GM19395 (cell line): Measurements from ENCODE around the gene DCP1A.
"Not testable (repeated sequence)": the region's sequence is repeated elsewhere in the genome, so short reads cannot be mapped to it uniquely, and the experiment has no call there.

ENCODE experiments used
- ATAC-seq: cut with Tn5 transposase; IDR thresholded peaks from one replicate; pipeline ENCODE4 v1.9.1; 2021; ENCODE audit warnings: mild to moderate bottlenecking, moderate library complexity; ENCODE audit not compliant: unreplicated experiment

Gene DCP1A

DNA sequence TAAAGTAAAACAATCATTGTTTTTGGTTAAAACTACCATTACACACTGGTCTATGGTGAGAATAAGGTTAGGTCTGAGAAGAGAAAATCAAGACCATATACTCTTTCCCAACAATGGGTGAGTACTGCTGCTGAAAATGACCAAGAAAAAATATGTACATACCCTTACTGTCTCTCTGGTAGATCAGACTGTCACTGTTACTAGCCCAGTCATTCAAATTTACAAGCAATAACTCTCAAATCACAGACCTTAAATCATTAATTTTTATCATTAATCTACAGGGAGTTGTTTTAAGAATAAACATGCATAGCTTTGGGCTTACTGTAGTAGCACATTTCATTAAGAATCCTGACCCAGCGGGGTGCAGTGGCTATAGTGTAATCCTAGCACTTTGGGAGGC, 17.4 kb downstream of the DCP1A start:
- no peak for ATAC-seq

DNA sequence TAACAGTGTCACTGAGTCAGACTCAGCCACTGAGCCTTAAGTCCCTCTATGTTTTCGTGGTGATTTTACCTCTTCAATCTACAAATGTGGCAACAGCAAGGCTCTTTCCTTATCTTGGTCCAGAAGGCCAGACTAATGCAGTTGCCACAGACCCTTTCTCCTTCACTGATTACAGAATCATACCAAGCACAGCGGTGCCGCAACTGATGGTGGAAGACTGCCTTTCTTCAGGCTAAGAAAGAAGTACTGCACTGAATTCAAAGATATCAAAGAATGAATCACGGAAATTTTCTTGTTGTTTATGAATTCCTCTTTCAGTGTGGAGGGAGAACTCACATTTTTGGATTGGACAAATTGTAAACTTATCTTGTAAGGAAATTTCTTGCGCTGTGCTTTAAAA, 18.6 kb downstream of the DCP1A start:
- no peak for ATAC-seq

DNA sequence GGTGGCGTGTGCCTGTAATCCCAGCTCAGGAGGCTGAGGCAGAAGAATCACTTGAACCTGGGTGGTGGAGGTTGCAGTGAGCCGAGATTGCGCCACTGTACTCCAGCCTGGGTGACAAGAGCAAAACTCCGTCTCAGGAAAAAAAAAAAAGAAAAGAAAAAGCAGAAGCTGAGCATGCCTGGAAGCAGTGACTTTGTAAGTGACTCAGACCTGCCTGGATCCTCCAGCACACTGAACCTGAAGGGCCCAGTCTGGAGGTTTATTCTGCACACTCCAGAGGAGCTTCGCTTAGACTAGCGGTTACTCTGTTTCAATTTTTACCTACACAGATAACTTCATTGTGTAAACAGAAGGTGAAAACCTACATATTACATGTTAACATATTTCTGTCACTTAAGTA, 19.4 kb downstream of the DCP1A start:
- ATAC-seq, result not testable (repeated sequence)

DNA sequence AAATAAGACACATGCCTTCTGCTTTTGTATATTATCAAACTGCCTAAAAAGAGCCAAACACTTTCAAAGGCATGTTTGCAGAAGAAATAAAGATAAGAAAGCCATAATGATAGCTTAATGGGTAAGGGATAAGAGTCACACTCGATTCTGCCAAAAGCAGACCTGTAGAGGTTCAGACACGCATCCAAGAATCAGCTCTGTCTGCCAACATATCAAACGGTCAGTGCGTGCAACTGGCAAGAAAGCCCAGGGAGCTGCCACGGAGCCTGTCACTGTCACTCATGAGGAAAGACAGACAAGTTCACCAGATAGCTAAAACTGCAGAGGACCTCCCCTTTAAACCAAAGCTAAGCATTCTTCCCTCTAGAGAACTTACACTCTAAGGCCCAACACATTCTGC, 23.2 kb downstream of the DCP1A start:
- ATAC-seq, result no peak

DNA sequence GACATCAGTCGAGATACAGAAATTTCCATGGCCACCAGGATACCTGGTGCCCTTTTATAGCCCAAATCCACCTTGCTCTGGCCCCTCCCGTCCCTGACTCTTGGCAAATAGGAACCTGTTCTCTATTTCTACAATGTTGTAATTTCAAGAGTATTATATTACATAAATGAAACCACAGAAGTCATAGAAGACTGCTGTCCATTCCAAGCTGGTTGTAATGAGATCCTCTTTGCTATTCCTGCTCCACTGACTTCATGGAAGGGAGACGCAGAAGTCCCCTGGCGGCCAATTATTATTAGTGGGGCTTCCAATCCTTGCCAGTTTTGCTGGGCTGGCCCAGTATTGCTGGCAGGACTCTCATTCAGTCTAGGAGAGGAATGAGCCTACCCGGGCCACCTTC, 26.6 kb downstream of the DCP1A start:
- ATAC-seq, result no peak

DNA sequence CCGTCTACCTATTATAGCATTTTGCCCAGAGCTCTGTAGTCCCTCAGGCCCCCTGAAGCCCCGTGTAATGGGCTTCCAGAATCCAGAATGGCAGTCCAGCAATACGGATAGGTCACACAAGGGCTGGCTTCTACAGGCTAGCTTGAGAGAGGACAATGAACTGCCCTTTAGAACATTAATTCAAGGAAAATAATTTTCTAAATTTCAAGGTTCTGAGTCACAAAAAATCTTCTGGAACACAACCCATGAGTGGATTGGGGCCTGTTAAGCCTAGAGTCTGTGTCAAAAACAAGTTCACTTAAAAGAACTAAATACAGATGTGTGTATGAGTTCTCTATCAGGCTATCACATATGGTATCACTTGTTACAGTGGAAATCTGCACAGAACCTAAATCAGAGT, 28.8 kb downstream of the DCP1A start:
- ATAC-seq, result no peak

DNA sequence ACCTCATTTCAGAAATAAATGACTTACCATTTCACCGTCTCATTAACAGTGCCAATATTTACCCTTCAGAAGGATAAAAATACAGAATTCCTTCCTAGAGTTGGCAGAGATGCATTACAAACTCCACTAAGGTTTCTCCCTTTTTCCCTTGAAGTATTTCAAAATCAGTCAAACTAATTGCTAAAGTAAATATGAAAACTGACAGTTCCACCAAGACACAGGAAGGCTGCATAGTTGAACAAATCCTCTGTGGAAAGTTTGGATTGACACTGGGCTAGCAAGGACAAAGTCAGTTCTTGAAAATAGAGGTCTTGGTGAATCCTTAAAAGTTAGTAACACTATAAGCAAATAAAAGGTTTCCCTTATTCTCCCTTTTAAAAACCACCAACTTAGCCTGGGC, 34.5 kb downstream of the DCP1A start:
- no peak for ATAC-seq

DNA sequence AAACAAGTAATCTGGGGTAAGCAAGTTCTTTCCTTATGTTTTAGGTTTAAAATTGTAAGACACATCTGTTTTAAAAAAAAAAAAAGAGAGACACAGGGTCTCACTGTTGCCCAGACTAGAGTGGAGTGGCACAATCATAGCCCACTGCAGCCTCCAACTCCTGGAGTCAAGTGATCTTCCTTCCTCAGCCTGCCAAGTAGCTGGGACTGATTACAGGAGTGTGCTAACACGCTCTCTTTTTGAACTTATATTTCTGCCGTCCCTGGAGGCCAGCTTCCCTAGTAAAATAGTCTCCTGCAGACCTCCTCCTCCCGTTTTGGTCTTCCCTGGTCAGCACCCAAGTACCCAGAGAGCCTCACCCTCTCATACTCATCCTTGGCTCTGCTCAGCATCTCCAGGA, 35.5 kb downstream of the DCP1A start:
- no peak for ATAC-seq

DNA sequence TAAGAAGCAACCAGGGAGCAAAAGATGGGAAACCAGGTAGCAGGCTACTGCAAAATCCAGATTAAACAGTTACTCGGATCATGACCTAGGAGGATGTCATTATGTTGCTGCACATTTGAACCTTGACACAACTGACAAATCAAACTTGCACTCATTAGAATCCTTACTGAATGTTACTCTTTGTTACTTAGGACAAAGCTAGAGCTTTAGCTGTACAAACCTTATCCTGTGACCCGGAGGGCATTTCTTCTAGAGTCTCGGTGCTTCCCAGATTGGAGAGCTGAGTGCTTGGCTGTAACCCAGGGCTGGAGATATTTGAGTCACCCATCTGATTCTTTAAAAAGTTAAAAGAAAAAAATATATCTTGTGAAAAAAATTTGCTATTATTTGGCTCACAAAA, 43.4 kb downstream of the DCP1A start:
- ATAC-seq, result no peak

DNA sequence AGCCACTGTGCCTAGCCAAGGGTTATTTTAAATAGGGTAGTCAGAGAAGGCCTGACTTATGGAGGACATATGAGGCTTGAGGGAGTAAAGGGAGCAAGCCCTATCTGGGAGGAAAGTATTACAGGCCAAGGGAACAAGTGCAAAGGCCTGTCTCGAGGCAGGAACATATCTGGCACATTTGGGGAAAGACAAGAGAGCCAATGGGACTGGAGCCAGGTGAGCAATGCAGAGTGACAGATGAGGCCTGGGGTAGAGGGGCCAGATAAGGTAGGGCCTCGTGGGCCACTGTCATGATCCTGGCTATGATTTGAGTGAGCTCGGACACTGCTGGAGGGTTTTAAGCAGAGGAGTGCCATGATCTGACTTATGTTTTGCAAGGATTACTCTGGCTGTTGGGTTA, 43.8 kb downstream of the DCP1A start:
- ATAC-seq, result no peak

DNA sequence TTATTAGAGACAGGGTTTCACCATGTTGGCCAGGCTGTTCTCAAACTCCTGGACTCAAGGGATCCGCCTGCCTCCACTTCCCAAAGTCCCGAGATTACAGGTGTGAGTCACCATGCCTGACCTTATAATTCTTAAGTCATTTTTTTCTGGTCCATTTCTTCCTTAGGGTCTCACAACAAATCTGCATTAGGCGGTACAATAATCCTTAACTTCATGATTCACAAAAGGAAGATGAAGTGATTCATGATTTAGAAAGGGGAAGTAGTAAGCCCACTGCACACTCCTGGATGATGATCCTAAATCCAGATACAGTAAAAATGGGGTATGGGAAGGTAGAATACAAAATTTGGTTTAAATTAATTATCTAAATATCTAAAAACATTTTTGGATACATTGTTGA, 46.5 kb downstream of the DCP1A start:
- ATAC-seq, result no peak

DNA sequence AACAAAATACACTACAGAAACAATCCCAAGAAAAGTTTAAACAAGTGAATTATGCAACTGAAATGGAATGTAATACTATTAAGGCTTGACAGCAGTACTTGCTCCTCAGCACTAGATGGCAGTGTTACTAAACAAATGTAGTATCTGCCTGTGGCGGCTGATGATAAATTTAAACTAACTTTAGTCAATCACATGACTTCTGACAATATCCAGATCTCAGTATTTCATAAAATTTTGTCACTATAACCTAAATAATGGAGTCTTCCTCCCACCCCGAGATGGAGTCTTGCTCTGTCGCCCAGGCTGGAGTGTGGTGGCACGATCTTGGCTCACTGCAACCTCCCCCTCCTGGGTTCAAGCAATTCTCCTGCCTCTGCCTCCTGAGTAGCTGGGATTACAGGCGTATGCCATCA, 47.7 kb downstream of the DCP1A start:
- not testable (repeated sequence) for ATAC-seq

DNA sequence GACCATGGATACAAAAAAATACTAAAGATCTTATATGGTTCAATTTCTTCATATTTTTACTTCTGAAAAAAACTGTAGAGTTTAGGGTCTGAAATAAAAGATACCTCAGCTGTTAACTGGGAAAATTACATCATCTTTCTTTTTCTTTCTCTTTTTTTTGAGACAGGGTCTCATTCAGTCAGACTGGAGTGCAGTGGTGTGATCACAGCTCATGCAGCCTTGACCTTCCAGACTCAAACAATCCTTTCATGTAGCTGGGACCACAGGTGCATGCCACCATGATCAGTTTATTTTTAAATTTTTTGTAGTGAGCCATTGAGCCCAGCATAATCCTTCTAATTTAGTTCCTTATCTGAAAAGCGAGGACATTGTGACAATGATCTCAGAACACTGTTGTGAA, 51.9 kb downstream of the DCP1A start:
- no peak for ATAC-seq

DNA sequence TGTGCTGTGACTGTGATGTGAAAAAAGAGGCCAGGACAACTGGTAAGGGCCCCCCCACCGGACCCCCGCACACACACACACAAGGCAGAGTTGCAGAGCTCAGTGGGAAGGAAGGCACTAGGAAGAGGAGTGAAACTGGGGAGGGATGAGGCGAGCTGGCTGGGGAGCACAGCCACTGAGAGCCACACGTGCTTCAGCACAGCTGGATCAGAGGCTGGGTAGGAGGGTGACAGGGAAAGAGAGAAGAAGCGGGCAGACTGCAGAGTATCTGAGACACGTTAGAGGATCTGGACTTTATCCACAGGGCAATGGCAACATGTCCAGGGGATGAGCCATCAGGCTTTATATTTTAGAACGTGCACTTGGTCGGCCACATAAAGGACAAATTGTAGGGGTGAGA, 53.5 kb downstream of the DCP1A start:
- ATAC-seq, result no peak

DNA sequence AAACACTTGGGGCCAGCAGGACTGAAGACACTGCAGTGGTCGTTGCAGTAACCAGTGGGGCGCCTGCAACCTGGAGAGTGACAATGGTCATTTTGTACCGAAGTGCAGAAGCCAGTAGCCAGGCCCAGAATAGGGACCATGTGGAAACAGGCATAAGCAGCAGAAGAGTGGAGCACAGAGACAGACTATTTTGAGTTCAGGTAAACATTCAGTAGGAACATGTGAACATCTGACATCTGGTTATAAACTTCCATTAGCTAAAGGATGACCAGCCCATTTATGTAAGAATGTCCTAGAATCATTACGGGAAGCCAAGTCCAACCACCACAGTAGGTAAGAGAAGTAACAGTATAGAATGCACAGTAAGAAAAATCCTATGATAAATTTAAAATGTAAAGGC, 59.1 kb downstream of the DCP1A start:
- no peak for ATAC-seq

DNA sequence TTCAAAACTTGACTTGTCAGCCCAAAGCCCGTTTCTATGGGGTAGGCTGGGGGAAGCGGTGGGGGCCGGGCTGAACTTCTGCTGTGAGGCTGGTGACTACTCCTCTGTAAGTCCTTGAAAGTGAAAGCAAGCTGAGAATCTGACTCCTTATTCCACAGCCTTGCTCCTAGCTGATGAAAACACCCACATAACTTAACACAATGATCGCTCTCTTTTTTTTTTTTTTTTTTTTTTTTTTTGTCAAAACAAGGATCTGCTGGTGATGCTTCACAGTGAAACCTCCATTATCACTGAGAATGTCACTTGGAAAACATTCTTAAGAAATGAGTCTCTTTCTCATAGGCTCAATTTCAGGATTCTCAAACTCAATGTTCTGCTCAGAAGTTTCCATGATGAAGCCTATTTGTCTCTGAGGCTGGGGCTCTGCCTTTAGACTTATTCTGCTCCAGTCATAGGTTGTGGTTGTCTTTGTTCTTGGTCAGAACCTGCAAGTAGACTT, 60.2 kb downstream of the DCP1A start:
- no peak for ATAC-seq

DNA sequence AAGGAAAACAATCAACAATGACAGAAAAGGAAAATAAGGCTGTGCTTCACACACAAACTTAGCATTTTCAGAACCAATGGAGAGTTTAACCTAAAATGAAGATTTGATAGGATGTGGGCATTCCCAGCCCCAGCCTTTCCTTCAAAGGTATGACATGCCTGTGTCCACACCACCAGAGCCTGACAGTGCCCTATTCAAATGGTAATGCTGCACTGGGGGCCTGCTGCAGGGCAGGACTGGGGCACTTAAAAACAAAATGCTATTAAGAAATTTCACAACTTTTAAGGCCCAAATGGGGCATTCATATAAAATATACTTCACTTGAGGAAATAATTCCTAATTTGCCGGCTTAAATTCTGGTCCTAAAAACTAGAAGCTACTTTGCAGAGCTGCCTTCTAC, 60.6 kb downstream of the DCP1A start:
- no peak for ATAC-seq

DNA sequence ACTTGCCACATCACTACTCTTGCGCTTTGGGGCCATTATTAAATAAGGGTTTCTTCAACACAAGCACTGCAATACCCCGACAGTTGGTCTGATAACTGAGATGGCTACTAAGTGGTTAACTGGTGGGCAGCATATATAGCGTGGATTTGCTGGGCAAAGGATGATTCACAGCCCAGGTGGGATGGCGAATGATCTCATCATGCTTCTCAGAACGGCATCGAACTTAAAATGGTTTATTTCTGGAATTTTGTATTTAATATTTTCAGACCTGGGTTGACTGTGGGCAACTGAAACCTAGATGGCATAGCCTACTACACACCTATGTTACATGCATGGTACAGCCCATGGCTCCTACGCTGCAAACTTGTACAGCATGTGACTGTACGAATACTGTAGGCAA, 64.8 kb downstream of the DCP1A start:
- no peak for ATAC-seq

DNA sequence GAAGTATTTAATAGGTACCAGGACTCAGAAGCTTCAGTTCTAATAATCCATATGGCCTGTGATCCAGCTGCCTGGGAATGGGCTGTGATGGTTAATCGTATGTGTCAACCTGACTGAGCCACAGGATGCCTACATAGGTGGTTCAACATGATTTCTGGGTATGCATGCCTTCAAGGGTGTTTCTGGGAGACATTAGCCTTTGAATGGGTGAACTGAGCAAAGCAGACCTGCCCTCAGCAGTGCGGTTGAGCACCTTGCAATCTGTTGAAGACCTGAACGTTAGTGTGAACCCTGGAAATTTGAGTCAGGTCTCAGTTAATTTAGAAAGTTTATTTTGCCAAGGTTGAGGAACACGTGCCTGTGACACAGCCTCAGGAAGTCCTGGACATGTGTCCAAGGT, 68.7 kb downstream of the DCP1A start:
- ATAC-seq, result no peak

DNA sequence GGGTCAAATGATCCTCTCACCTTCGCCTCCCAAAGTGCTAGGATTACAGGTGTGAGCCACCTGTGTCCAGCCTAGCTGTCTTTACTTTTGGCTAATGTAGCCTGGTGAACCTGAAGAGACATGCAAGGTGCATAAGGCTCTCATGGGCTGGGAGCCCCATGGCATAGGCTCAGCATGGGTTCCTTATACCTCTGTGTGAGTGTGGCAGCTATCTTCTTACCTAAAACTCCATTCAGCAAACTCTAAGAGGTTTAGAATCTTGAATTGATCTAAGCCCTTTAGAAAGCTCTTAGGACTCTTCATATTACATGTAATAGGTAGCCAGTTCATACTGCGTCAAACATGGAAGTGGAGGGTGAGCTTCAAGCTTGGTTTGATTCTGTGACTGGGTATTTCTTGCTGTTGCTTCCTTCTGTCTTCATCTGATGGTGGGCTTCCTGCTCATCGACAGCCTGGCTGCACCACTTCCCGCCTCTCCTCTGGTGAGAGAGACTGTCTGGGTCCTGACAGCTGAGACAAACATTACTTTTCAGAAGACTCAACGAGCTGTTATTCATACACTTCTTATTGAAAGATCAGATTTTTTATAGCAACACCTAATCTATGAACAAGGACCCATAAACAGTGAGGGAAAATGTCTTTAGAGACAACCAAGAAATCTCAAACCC, 72.3 kb downstream of the DCP1A start:
- no peak for ATAC-seq

DNA sequence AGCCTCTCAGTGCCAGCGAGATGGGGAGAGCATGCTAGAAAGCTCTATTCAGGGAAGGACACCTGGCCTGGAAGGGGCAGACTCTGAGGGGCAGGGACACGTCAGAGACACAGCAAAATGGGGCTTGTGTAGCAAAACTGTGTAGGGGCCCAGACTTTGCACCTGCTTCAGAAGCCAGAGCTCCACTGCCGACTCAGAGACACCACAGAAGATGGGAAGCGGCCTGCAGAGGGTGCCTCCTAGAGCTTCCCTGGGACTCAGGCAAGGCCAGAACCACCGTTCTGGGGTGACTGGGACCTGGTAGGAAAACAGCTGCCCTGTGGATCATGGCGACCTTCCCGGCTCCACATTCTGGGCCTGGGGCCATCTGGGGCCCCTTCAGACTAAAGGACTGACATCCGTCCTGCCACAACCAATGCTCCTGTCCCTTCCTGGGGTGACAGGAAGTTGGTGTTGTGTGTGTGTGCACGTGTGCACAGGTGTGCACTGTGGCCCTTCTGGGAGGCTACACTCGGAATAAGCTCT, 74.1 kb downstream of the DCP1A start:
- ATAC-seq, result no peak

DNA sequence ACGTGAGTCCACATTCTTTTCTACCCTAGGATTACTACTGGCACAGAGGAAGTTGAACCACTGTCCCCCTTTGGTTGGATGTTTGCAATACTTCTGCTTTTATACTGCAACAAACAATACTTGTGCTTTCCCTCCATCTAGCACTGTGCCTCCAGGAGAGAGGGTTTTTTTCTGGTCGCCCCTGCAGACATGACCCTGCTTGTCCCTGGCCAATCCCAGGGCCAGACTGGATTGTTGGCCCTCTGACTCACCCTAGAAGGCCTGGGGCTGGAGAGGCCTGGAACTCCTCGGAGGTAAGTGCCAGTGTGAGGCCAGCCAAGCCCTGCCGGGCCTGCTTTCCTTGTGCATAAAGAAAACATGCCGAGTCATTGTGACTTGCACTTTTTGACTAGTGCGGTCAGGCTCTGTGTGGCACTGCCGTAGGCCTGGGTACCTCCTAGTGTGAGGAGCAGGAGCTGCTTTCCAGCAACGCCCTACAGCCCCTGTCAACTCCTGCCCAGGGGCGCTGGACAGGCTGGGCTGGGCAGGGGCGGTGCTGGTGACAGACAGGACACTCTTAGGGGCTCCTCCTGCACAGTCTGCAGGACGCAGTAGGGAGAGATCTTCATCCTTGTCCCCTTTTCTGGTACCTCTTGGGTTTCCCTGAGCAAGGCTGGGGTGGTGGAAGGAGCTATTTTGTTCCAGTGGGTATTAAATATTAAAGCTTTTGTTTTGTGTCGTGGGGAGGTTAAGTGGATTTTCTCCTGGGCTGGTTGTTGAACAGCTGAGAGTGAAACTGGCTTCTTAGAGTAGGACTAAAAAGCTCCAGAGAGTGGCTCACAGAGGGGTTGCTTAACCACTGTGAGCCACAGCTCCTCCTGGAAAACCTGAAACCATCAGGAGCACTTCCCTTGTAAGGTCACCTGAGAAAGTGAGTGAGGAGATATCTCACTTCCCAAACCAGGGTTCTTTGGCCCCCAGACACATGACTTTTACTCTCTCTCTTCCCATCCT, 77.2 kb downstream of the DCP1A start:
- ATAC-seq, result peak; percentile 79
